Muscle of leg (tissue), 11 donors: ENCODE measurements around the gene FRS3. TPM values are rescaled to one million over a fixed set of nuclear protein-coding genes. Genes with fewer than 3 reads are reported as not detected.

ENCODE experiments used
- DNase-seq: peaks from one replicate; pipeline ENCODE4 v3.0.0; 2013
- H3K27ac ChIP-seq: one replicate; pipeline ENCODE4 v1.5.1; 2013; ENCODE audit warnings: mild to moderate bottlenecking, low read length, control low read depth
- H3K27me3 ChIP-seq: one replicate; pipeline ENCODE4 v1.6.1; 2013; ENCODE audit warnings: low read length; ENCODE audit not compliant: control insufficient read depth, insufficient read depth
- H3K36me3 ChIP-seq: one replicate; pipeline ENCODE4 v1.6.1; 2013; ENCODE audit warnings: low read length; ENCODE audit not compliant: control insufficient read depth, insufficient read depth
- H3K4me1 ChIP-seq: one replicate; pipeline ENCODE4 v1.6.1; 2013; ENCODE audit warnings: low read length; ENCODE audit not compliant: control insufficient read depth, insufficient read depth
- H3K4me3 ChIP-seq: one replicate; pipeline ENCODE4 v1.5.1; 2013; ENCODE audit warnings: low read length, control low read depth
- H3K9me3 ChIP-seq: replicated peaks from 2 replicates; pipeline ENCODE4 v1.6.1; 2013; ENCODE audit warnings: low read depth, low read length; ENCODE audit not compliant: control insufficient read depth
- WGBS: methylation state at CpG from one replicate; pipeline ENCODE4 v1.1.5; 2013; ENCODE audit warnings: missing lambda C conversion rate; ENCODE audit not compliant: insufficient coverage; 5-methylcytosine and 5-hydroxymethylcytosine counted together
- polyA plus RNA-seq, 8 donors: library from polyadenylated mRNA; unstranded; fragments of 120-200 nt; gene quantifications; one replicate each; pipeline versions ENCODE4 v1.2.1 to v1.2.3, GENCODE V29; 2013; ENCODE audit warnings: inconsistent platforms in 1 of 8, low replicate concordance in 1 of 8; ENCODE audit not compliant: insufficient read length in 8 of 8, insufficient read depth in 1 of 8
- total RNA-seq: library from RNA; stranded (reverse); fragments of 120-200 nt; gene quantifications from one replicate; pipeline ENCODE4 v1.2.4, GENCODE V29; 2013

FRS3 gene
- total and polyA plus RNA-seq, 9 donors, result 3.5 to 9.4 (median 7.3) TPM

DNA sequence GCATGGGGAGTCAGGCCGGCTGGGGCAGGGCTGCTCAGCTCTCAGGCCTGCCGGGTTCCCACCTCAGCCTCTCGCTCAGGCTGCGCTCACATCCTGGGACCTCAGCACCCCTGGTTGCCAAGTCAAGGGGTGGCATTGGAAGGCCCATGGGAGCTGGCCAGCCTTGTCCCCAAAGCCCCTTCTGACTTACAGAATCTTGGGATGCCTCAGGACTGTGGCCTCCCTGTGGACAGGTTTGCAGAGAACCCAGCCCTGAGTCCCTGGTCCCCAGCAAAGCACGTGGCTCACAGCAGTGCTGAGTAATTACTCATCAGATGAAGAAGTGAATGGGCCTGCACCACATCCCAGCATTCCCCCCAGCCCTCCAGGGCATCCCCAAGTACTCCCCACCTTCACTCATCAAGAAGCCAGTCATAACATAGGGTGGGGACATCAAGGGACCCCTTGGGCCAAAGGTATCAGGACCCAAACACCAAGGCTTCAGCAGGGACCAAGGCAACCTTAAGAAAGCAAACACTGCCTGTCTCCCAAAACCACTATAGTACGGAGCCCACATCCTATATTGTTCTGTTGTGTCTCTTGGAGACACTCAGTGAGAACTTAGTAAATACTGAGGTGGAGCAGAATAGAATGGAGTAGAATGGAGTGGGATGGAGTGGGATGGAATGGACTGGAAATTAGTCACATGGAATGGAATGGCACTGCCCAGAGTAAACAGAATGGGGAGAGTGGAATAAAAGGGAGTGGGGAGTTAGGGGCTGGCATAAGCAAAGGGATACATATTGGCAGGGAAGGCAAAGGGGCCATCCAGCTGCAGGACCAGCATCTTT lies 36.1 kb downstream of the FRS3 start:
- Histone ChIP-seq H3K27me3 (peaks cover 2% of the 10 kb centered on the region), H3K4me1 (peaks cover 6% of the 10 kb centered on the region), H3K9me3 (no peaks in the 10 kb centered on the region), H3K27ac (no peak overlapping the region), H3K36me3 (no peaks in the 10 kb centered on the region), H3K4me3 (no peak overlapping the region)
- DNase-seq, result no peak
- WGBS, result 74% methylated on average over 5 of the region's 6 CpGs

DNA sequence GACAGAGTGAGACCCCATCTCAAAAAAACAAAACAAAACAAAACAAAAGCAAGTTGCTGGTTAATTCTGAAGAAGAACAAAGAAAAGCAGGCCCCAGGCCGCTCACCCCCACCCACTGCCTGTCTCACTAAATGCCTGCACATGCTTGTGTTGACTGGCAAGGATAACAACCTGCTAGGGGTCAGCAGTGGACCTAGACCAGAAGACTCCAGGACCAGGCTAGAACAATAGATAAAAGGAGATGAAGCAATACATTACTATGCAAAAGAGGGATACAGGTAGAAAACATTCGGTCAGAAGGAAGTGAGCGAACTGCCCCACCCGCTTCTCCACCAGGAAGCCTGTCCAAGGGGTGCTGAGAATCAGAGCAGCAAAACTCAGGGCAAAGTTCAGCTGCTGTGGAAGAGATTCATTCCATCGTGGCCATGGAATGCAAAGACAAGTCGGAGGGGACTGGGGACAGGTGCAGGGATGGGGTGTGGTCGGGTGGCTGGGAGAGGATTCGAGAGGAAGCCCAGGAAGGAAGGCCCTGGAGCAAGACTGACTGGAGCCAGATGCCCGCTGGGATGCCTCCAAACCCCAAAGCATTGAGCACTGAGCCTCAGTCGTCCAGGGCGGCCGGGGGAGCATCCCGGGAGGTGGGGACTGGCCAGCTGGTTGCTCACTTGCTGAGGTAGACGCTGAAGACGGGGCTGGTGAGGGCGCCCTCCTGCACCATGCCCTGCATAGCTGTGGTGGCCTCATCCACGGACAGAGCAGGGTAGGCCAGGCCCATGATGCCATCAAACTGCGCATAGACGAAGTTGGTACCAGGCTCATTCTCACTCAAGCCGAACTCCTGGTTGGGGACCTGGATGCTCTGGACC lies 37.8 kb downstream of the FRS3 start:
- no peak for DNase-seq
- no peak overlapping the region for H3K27ac ChIP-seq
- no peaks in the 10 kb centered on the region for H3K36me3 ChIP-seq
- WGBS, result 77% methylated on average over 17 of the region's 20 CpGs
- H3K4me3 ChIP-seq, result no peak overlapping the region
- no peaks in the 10 kb centered on the region for H3K9me3 ChIP-seq
- peaks cover 2% of the 10 kb centered on the region for H3K27me3 ChIP-seq
- peaks cover 6% of the 10 kb centered on the region for H3K4me1 ChIP-seq

DNA sequence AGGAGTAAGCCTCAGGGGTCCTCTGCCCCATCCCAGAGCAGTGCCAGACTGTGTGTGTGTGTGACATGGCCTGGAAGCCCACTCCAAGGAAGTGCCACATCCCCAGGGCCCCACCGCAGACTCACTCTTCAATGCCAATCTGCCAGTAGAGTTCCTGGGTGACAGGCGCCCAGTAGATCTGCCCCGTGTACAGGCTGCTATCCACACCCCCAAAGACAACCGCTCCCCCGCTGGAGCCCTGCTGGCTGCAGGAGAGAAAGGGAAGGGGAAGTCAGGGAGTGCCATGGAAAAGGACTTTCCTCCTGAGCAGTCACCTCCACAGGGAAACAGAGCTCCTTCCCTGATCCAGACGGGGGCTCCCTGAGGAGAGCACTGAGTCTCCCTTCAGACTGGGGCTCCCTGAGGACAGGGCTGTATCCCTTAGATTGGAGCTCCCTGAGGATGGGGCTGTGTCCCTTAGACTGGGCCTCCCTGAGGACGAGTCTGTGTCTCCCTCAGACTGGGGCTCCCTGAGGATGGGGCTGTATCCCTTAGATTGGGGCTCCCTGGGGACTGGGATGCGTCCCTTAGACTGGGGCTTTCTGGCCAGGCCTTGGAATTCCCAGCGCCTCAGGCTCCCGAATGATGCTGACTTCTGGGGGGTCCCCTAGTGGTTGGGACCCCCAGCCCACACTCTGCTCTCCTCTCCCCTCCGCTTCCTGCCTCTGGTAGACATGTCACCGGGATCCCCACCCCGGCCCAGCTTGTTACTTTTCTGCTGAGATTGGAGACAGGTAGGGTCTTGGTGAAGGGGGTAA lies 39.1 kb downstream of the FRS3 start:
- 33% methylated on average over 5 of the region's 13 CpGs for WGBS
- Histone ChIP-seq H3K27ac (no peak overlapping the region), H3K4me1 (peaks cover 10% of the 10 kb centered on the region), H3K9me3 (no peaks in the 10 kb centered on the region), H3K36me3 (no peaks in the 10 kb centered on the region), H3K4me3 (no peak overlapping the region), H3K27me3 (no peaks in the 10 kb centered on the region)
- no peak for DNase-seq

DNA sequence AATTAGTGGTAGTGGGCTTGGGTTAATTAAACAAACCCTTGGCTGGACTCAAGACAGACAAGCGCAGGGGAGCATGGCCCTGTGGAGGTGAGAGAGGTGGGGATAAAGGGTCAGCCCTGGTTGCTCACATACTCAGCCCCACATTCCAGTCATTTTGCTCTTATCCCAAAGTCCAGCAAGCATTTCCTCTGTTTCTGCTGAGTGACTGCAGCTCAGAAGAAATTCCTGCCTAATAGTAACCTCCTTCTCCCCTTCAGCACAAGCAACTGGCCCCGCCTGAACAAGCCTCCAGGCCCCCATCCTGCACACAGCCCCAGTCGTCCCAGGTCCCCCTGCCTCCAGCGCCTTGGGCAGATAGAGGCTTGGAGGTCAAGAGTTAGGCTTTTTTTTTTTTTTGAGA lies 40.7 kb downstream of the FRS3 start:
- Histone ChIP-seq H3K9me3 (no peaks in the 10 kb centered on the region), H3K27ac (no peak overlapping the region), H3K4me1 (peaks cover 10% of the 10 kb centered on the region), H3K4me3 (no peak overlapping the region), H3K27me3 (no peaks in the 10 kb centered on the region), H3K36me3 (no peaks in the 10 kb centered on the region)
- DNase-seq, result no peak
- WGBS, result no CpG with 5 or more reads among the region's 4 CpGs

DNA sequence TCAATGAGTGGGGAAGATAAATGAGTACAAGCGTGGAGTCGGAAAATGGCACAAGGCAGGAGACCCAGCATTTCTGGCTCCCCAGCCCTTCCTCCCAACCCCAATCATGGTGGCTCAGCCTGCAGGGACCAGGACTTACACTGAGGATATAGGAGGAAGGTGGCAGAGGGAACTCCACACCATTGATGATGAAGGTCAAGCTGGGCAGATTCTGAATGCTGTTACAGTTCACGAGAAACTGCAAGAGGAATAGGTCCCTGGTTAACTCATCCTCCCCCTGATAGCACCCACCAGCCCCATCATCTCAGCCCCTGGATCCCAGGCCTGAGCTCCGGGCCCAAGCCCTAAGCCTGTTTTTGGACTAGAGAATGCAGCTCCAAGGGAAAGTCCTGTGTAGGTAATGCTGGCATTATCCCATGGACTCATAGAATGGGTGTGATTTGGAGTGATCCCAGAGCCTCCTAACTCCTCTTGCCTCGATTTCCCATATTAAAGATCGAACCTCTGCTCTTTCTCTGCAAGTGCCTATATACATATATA lies 42.0 kb downstream of the FRS3 start:
- H3K27ac ChIP-seq, result no peak overlapping the region
- H3K27me3 ChIP-seq, result no peaks in the 10 kb centered on the region
- H3K4me1 ChIP-seq, result peaks cover 23% of the 10 kb centered on the region
- H3K4me3 ChIP-seq, result no peak overlapping the region
- no CpG with 5 or more reads among the region's 6 CpGs for WGBS
- H3K9me3 ChIP-seq, result no peaks in the 10 kb centered on the region
- DNase-seq, result no peak
- no peaks in the 10 kb centered on the region for H3K36me3 ChIP-seq

DNA sequence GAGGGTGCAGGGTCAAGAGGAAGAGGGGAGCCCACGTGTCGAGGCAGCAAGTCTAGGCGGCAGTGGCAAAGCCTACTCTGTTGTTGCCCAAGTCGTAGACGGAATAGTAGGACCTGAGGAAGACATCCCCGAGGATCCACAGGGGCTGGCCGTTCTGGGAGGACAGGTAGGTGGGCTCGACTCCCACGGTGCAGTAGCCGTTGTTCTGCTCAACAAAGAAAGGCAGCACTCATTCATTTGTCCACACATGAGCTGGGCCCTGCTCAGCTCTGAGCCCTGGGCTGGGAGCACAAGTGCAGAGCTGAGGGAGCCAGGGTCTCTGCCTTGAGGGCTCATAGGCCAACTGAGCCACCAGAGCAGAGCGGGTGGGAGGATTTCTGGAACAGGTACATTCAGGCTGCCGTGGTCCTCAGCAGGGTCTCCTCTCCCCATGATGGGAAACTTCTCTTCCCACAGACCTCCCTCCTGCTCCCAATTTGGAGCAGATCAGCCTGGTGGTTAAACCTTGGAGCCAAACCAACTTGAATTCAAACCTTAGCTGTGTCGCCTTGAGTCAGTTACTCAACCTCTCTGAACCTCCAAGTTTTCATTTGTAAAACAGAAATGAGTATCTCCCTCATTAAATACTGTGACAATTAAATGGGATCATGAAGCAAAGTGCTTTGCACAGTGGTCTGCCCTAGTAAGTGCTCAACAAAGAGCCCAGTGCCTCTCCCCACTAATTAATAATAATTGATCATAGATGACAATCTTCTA lies 42.7 kb downstream of the FRS3 start:
- WGBS, result 91% methylated on average over 11 of the region's 13 CpGs
- H3K36me3 ChIP-seq, result no peaks in the 10 kb centered on the region
- no peak for DNase-seq

DNA sequence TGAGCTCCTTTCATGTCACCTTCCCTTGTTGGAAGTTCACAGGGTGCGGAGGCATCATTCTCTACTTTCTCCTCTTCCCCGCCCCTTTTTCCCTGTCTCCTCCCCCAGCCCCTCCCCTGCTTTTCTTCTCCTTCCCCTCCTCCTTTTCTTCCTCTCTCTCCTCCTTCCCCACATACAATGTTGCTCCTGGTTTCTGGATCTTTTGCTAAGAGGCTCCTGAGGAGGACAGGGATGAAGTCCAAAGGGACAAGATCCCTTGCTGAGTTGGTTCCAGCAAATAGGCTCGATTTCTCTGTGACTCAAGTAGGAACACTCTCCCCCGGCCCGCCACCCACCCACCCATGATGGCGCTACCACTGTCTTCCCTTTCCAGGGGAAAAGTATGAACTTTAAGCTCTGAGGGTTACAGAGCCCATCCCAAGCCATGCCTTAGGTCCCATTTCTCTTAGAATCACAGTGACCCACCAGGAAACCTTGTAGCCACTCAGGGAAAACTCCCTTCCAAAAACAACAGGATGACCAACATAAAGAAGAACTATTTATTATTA lies 43.4 kb downstream of the FRS3 start:
- H3K27ac ChIP-seq, result no peak overlapping the region
- peaks cover 19% of the 10 kb centered on the region for H3K4me1 ChIP-seq
- H3K4me3 ChIP-seq, result no peak overlapping the region
- no peaks in the 10 kb centered on the region for H3K36me3 ChIP-seq
- no peaks in the 10 kb centered on the region for H3K27me3 ChIP-seq
- DNase-seq, result no peak
- H3K9me3 ChIP-seq, result no peaks in the 10 kb centered on the region
- 40% methylated on average over 1 of the region's 6 CpGs for WGBS

More for the DNA sequence above, 42.7 kb downstream of the FRS3 start:
- Histone ChIP-seq H3K27ac (no peak overlapping the region), H3K4me3 (no peak overlapping the region), H3K27me3 (no peaks in the 10 kb centered on the region), H3K9me3 (no peaks in the 10 kb centered on the region), H3K4me1 (peaks cover 22% of the 10 kb centered on the region)

DNA sequence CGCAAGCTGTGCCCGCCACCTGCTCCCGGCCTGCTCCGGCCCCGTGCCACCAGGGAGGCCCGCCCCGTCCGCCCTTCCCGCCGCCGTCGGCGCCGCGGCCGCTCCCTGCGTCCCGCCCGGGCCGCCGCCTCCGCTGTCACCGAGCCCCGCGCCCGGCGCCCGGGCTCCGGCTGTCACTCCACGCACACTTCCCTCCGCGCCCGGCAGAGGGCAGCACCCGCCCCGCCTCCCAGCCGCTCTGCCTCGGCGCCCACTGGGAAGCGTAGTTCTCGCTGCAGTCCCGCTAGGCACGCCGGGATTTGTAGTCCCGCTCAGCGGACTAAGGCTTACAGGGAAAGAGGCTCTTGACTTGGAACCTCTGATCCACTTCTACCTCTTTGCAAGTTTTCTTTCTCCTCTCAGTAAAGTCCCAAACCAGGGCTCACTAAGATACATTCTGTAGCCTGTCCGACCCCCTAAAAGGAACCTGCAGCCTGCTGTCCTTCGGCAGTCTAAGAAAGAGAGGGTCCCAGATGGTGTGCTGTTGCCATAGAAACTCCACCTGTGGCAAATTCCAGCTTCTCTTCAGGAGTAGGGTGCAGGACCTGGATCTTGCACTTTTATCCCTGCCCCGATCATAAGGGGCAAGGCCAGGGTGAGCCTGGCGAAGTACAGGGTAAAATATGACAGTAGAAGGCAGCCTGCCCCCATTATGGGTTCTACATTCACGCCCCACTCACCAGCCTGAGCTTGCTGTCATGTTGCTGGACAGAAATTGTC lies 44.1 kb downstream of the FRS3 start, which contains the start of gene TFEB:
TFEB (minus strand) TSS at position 182 of the 759 bp plus-strand sequence. CDS start 44,395 bp downstream, outside the sequence.
- Histone ChIP-seq H3K9me3 (no peaks in the 10 kb centered on the region), H3K4me3 (peak within 1 kb of the TSS; percentile 80), H3K4me1 (peaks cover 21% of the 10 kb centered on the region), H3K27ac (peak within 1 kb of the TSS; percentile 93), H3K36me3 (no peaks in the 10 kb centered on the region), H3K27me3 (no peaks in the 10 kb centered on the region)
- 6% methylated on average over 49 of the region's 50 CpGs for WGBS
- peak; percentile 97 for DNase-seq
